ENCODE measurements around the gene TTLL4.

GRCh38 chr2:218691234-218691633 is 19.4 kb upstream of the TTLL4 start:
- TF ChIP-seq CTCF (IDR thresholded peaks at IDR 0.05), result no peak
- no peak for TF ChIP-seq POLR2A (IDR thresholded peaks at IDR 0.05)

Data from body of pancreas (tissue), 4 donors.